ENCODE measurements around the gene OPCML.

OPCML gene

GRCh38 chr11:133224271-133224670 is 308.0 kb downstream of the OPCML start:
- DNase-seq: no peak

- no peak for DNase-seq
Observed at GRCh38 chr11:133222425-133223330, 309.6 kb downstream of the OPCML start.

GRCh38 chr11:133219543-133219942 is 312.8 kb downstream of the OPCML start:
- DNase-seq: no peak

GRCh38 chr11:133216813-133217212 is 315.5 kb downstream of the OPCML start:
- no peak for DNase-seq

GRCh38 chr11:133215596-133216230 is 316.6 kb downstream of the OPCML start:
- DNase-seq: no peak

- DNase-seq: no peak
Observed at GRCh38 chr11:133214646-133215045, 317.7 kb downstream of the OPCML start.

- DNase-seq: no peak
Observed at GRCh38 chr11:133212201-133212600, 320.1 kb downstream of the OPCML start.

GRCh38 chr11:133207995-133208394 is 324.3 kb downstream of the OPCML start:
- no peak for DNase-seq

- DNase-seq: no peak
Observed at GRCh38 chr11:133206313-133207005, 325.8 kb downstream of the OPCML start.

GRCh38 chr11:133204158-133204557 is 328.1 kb downstream of the OPCML start:
- DNase-seq: no peak

GRCh38 chr11:133202816-133203215 is 329.5 kb downstream of the OPCML start:
- no peak for DNase-seq

GRCh38 chr11:133198438-133198837 is 333.9 kb downstream of the OPCML start:
- DNase-seq: no peak

GRCh38 chr11:133197425-133197824 is 334.9 kb downstream of the OPCML start:
- DNase-seq: peak; percentile 8

- no peak for DNase-seq
Observed at GRCh38 chr11:133191931-133192330, 340.4 kb downstream of the OPCML start.

GRCh38 chr11:133181667-133182066 is 350.6 kb downstream of the OPCML start:
- no peak for DNase-seq

- DNase-seq: no peak
Observed at GRCh38 chr11:133181066-133181465, 351.2 kb downstream of the OPCML start.

- DNase-seq: no peak
Observed at GRCh38 chr11:133180201-133180600, 352.1 kb downstream of the OPCML start.

- DNase-seq: no peak
Observed at GRCh38 chr11:133176748-133177147, 355.6 kb downstream of the OPCML start.

GRCh38 chr11:133175103-133175502 is 357.2 kb downstream of the OPCML start:
- DNase-seq: no peak

GRCh38 chr11:133173810-133174412 is 358.4 kb downstream of the OPCML start:
- no peak for DNase-seq

- DNase-seq: no peak
Observed at GRCh38 chr11:133172349-133172748, 360.0 kb downstream of the OPCML start.

GRCh38 chr11:133171374-133171773 is 360.9 kb downstream of the OPCML start:
- no peak for DNase-seq

- DNase-seq: no peak
Observed at GRCh38 chr11:133168016-133168415, 364.3 kb downstream of the OPCML start.

All from fibroblast of skin of right biceps (primary cell).